ENCODE measurements around the gene RBM12. TPM values are rescaled to one million over a fixed set of nuclear protein-coding genes. Genes with fewer than 3 reads are reported as not detected.

Gene RBM12
- total and polyA plus RNA-seq, 2 donors (not counting 1 experiment from before 2014, with no cell fraction given) = 52.7 to 144 TPM

GRCh38 chr20:35711588-35712209 is 47.0 kb upstream of the RBM12 start:
- H3K79me2 ChIP-seq (ENCODE audit: control insufficient read depth, insufficient read depth, low read length) = peaks cover 60% of the 10 kb centered on the region
- peaks cover 21 to 89% of the 10 kb centered on the region in 2 experiments for H3K36me3 ChIP-seq (replicated peaks in 1 of 2; ENCODE audit: control extremely low read depth in 1 of 2, control insufficient read depth in 1 of 2, extremely low read depth in 1 of 2, insufficient read depth in 2 of 2, low read length in 1 of 2)
- H3K4me1 ChIP-seq (ENCODE audit: control insufficient read depth in 2 of 2, insufficient read depth in 2 of 2, low read length in 2 of 2) = peaks cover 0 to 5% of the 10 kb centered on the region in 2 donors
- ChIA-PET CTCF (interaction anchor here (0.6 to 0.9 kb wide), 2 partner anchors 9 to 69 kb away, joined by 3 read pairs; no protein-coding TSS in a partner anchor), POLR2A (interaction anchor here (1.3 kb wide), 1 partner anchor 30 kb away, joined by 3 read pairs; the partner anchor contains the start of gene RBM39)
- no peak overlapping the region for H3K27ac ChIP-seq (ENCODE audit: low read length in 2 of 2)
- ATAC-seq (ENCODE audit: low read depth) = no peak
- DNase-seq = no peak
- Mint-ChIP-seq H3K4me1 (peaks cover 33% of the 10 kb centered on the region), H3K9me3 (ENCODE audit: insufficient read depth) (no peaks in the 10 kb centered on the region), H3K27me3 (no peaks in the 10 kb centered on the region), H3K4me3 (no peak overlapping the region), H3K27ac (no peak overlapping the region)
- H4K20me1 ChIP-seq (ENCODE audit: control insufficient read depth, insufficient read depth, low read length, poor library complexity, severe bottlenecking) = peaks cover 53% of the 10 kb centered on the region
- H3K4me3 ChIP-seq (ENCODE audit: control extremely low read depth in 1 of 5, extremely low read depth in 1 of 5, insufficient read depth in 1 of 5, low read depth in 2 of 5, low read length in 4 of 5) = no peak overlapping the region
- intact Hi-C loops (cut with micrococcal nuclease) = no loop called here
- H3K4me2 ChIP-seq (replicated peaks; ENCODE audit: low read depth, low read length, poor library complexity, severe bottlenecking) = no peak overlapping the region
- H2AFZ ChIP-seq (ENCODE audit: insufficient read depth, low read depth, low read length, poor library complexity, severe bottlenecking) = no peak overlapping the region
- no peaks in the 10 kb centered on the region for H3K27me3 ChIP-seq (replicated peaks in 1 of 4; ENCODE audit: control extremely low read depth in 1 of 4, control insufficient read depth in 3 of 4, insufficient read depth in 4 of 4, low read length in 3 of 4)
- H3K9me3 ChIP-seq (ENCODE audit: control extremely low read depth in 1 of 3, control insufficient read depth in 2 of 3, insufficient read depth in 1 of 3, low read length in 2 of 3) = no peaks in the 10 kb centered on the region
- no peak overlapping the region for H3K9ac ChIP-seq (ENCODE audit: low read length)
- TF ChIP-seq EZH2 (IDR thresholded peaks at IDR 0.05; ENCODE audit: borderline replicate concordance, insufficient read depth, low read depth, low read length, poor library complexity, severe bottlenecking) (no peak), CTCF (IDR thresholded peaks at IDR 0.05) (no peak)
- no CpG with 5 or more reads among the region's 6 CpGs for WGBS (ENCODE audit: insufficient coverage)

GRCh38 chr20:35710884-35711587 is 46.3 kb upstream of the RBM12 start:
- no peaks in the 10 kb centered on the region for H3K9me3 ChIP-seq (ENCODE audit: control extremely low read depth in 1 of 3, control insufficient read depth in 2 of 3, insufficient read depth in 1 of 3, low read length in 2 of 3)
- no peak overlapping the region for H3K9ac ChIP-seq (ENCODE audit: low read length)
- H3K27me3 Mint-ChIP-seq = no peaks in the 10 kb centered on the region
- H3K4me1 Mint-ChIP-seq = peaks cover 33% of the 10 kb centered on the region
- H3K4me1 ChIP-seq (ENCODE audit: control insufficient read depth in 2 of 2, insufficient read depth in 2 of 2, low read length in 2 of 2) = peaks cover 0 to 5% of the 10 kb centered on the region in 2 donors
- no CpG with 5 or more reads among the region's 6 CpGs for WGBS (ENCODE audit: insufficient coverage)
- H4K20me1 ChIP-seq (ENCODE audit: control insufficient read depth, insufficient read depth, low read length, poor library complexity, severe bottlenecking) = peaks cover 51% of the 10 kb centered on the region
- peaks cover 19 to 89% of the 10 kb centered on the region in 2 experiments for H3K36me3 ChIP-seq (replicated peaks in 1 of 2; ENCODE audit: control extremely low read depth in 1 of 2, control insufficient read depth in 1 of 2, extremely low read depth in 1 of 2, insufficient read depth in 2 of 2, low read length in 1 of 2)
- TF ChIP-seq EZH2 (IDR thresholded peaks at IDR 0.05; ENCODE audit: borderline replicate concordance, insufficient read depth, low read depth, low read length, poor library complexity, severe bottlenecking) = no peak
- no peak for TF ChIP-seq CTCF (IDR thresholded peaks at IDR 0.05)
- H3K9me3 Mint-ChIP-seq (ENCODE audit: insufficient read depth) = no peaks in the 10 kb centered on the region
- ATAC-seq (ENCODE audit: low read depth) = no peak
- H3K79me2 ChIP-seq (ENCODE audit: control insufficient read depth, insufficient read depth, low read length) = peaks cover 53% of the 10 kb centered on the region
- ChIA-PET POLR2A (interaction anchor here (1.2 to 1.3 kb wide), 2 partner anchors 12 to 31 kb away, joined by 3 read pairs; partner anchors contain the start of genes NFS1, RBM39 and ROMO1), CTCF (interaction anchor here (1.6 to 1.7 kb wide), 2 partner anchors 32 to 247 kb away, joined by 4 to 5 read pairs; partner anchors contain the start of gene RBM39)
- no peak overlapping the region for H3K4me3 Mint-ChIP-seq
- peak; percentile 8 for DNase-seq
- H3K4me2 ChIP-seq (replicated peaks; ENCODE audit: low read depth, low read length, poor library complexity, severe bottlenecking) = no peak overlapping the region
- H3K27ac ChIP-seq (ENCODE audit: low read length in 2 of 2) = no peak overlapping the region
- H3K27ac Mint-ChIP-seq = no peak overlapping the region
- H3K4me3 ChIP-seq (ENCODE audit: control extremely low read depth in 1 of 5, extremely low read depth in 1 of 5, insufficient read depth in 1 of 5, low read depth in 2 of 5, low read length in 4 of 5) = no peak overlapping the region
- H3K27me3 ChIP-seq (replicated peaks in 1 of 4; ENCODE audit: control extremely low read depth in 1 of 4, control insufficient read depth in 3 of 4, insufficient read depth in 4 of 4, low read length in 3 of 4) = no peaks in the 10 kb centered on the region
- H2AFZ ChIP-seq (ENCODE audit: insufficient read depth, low read depth, low read length, poor library complexity, severe bottlenecking) = no peak overlapping the region
- intact Hi-C loops (cut with micrococcal nuclease) = no loop called here
